ENCODE measurements around the gene HOPX. TPM values are rescaled to one million over a fixed set of nuclear protein-coding genes. Genes with fewer than 3 reads are reported as not detected.

HOPX gene
- total RNA-seq, 6 donors from 2014 or later = 235 to 1,594 (median 506) TPM

- no peaks in the 10 kb centered on the region for H3K27me3 ChIP-seq
- H3K36me3 ChIP-seq = no peaks in the 10 kb centered on the region
- H3K4me3 ChIP-seq = no peak overlapping the region
- no peak for TF ChIP-seq EP300 (IDR thresholded peaks at IDR 0.05)
- TF ChIP-seq, protein P1, sequence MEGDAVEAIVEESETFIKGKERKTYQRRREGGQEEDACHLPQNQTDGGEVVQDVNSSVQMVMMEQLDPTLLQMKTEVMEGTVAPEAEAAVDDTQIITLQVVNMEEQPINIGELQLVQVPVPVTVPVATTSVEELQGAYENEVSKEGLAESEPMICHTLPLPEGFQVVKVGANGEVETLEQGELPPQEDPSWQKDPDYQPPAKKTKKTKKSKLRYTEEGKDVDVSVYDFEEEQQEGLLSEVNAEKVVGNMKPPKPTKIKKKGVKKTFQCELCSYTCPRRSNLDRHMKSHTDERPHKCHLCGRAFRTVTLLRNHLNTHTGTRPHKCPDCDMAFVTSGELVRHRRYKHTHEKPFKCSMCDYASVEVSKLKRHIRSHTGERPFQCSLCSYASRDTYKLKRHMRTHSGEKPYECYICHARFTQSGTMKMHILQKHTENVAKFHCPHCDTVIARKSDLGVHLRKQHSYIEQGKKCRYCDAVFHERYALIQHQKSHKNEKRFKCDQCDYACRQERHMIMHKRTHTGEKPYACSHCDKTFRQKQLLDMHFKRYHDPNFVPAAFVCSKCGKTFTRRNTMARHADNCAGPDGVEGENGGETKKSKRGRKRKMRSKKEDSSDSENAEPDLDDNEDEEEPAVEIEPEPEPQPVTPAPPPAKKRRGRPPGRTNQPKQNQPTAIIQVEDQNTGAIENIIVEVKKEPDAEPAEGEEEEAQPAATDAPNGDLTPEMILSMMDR (IDR thresholded peaks at IDR 0.05) = no peak
- no peak for TF ChIP-seq POLR2AphosphoS5 (IDR thresholded peaks at IDR 0.05)
- TF ChIP-seq POLR2A (IDR thresholded peaks at IDR 0.05) = no peak
- WGBS, 2 donors = 75 to 89% methylated on average over 2 of the region's 2 CpGs
- H3K27ac ChIP-seq = no peak overlapping the region
- H3K9me3 ChIP-seq = no peaks in the 10 kb centered on the region
- peaks cover 8 to 12% (median 10%) of the 10 kb centered on the region in 4 donors for H3K4me1 ChIP-seq
- ATAC-seq (ENCODE audit: low FRiP score in 2 of 2) (no peak), DNase-seq (no peak)
Observed at GRCh38 chr4:56723659-56724230, 42.6 kb upstream of the HOPX start.

GRCh38 chr4:56723201-56723605, 42.1 kb upstream of the HOPX start:
- Histone ChIP-seq H3K4me3 (no peak overlapping the region), H3K27ac (no peak overlapping the region), H3K9me3 (no peaks in the 10 kb centered on the region), H3K4me1 (peaks cover 3 to 8% (median 5%) of the 10 kb centered on the region in 4 donors), H3K36me3 (no peaks in the 10 kb centered on the region), H3K27me3 (no peaks in the 10 kb centered on the region)
- ATAC-seq (ENCODE audit: low FRiP score in 2 of 2) (no peak), DNase-seq (no peak)
- TF ChIP-seq, protein P1 (IDR thresholded peaks at IDR 0.05) = no peak
- 68 to 76% methylated on average over 4 to 5 of the region's 5 CpGs for WGBS, 2 donors

- Histone ChIP-seq H3K27me3 (no peaks in the 10 kb centered on the region), H3K27ac (no peak overlapping the region), H3K9me3 (peaks cover 0 to 10% (median 0%) of the 10 kb centered on the region in 4 donors), H3K36me3 (no peaks in the 10 kb centered on the region), H3K4me1 (no peaks in the 10 kb centered on the region), H3K4me3 (no peak overlapping the region)
- WGBS, 2 donors = 34 to 52% methylated on average over 1 of the region's 1 CpG
- ATAC-seq (ENCODE audit: low FRiP score in 2 of 2) = no peak
- TF ChIP-seq POLR2AphosphoS5 (IDR thresholded peaks at IDR 0.05) (no peak), EP300 (IDR thresholded peaks at IDR 0.05) (no peak), POLR2A (IDR thresholded peaks at IDR 0.05) (no peak)
- TF ChIP-seq, protein P1 (IDR thresholded peaks at IDR 0.05) = no peak
- no peak for DNase-seq
Observed at GRCh38 chr4:56708146-56708545, 27.1 kb upstream of the HOPX start.

- TF ChIP-seq POLR2AphosphoS5 (IDR thresholded peaks at IDR 0.05) (no peak), POLR2A (IDR thresholded peaks at IDR 0.05) (no peak), EP300 (IDR thresholded peaks at IDR 0.05) (no peak)
- TF ChIP-seq, protein P1 (IDR thresholded peaks at IDR 0.05) = no peak
- Histone ChIP-seq H3K27me3 (no peaks in the 10 kb centered on the region), H3K4me3 (no peak overlapping the region), H3K4me1 (no peaks in the 10 kb centered on the region), H3K9me3 (no peaks in the 10 kb centered on the region), H3K27ac (no peak overlapping the region), H3K36me3 (no peaks in the 10 kb centered on the region)
- ATAC-seq (ENCODE audit: low FRiP score in 2 of 2) (no peak), DNase-seq (no peak)
Observed at GRCh38 chr4:56705966-56706365, 24.9 kb upstream of the HOPX start.

DNA sequence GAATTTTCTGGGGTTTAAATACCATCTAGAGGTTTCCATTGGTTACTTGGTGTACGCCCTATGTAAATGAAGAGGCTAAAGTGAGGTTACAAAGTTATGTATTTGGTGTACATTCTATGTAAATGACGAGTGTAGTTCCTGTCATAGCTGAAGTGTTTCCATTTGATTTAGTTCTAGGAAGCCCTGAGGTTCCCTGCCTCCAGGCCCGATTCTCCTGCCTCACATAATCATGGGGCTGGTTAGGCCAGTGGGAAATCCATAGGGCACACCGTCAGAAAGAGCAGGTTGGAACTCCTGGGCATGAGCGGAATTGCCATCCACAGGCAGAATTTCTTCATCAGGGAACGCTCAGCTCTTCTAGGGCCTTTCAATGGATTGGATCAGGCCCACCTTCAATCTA, 24.2 kb upstream of the HOPX start:
- Histone ChIP-seq H3K9me3 (no peaks in the 10 kb centered on the region), H3K27ac (no peak overlapping the region), H3K27me3 (no peaks in the 10 kb centered on the region), H3K36me3 (no peaks in the 10 kb centered on the region), H3K4me3 (no peak overlapping the region), H3K4me1 (no peaks in the 10 kb centered on the region)
- WGBS, 2 donors = 95 to 97% methylated on average over 3 to 6 of the region's 6 CpGs
- no peak for ATAC-seq (ENCODE audit: low FRiP score in 2 of 2)
- no peak for DNase-seq
- no peak for TF ChIP-seq POLR2AphosphoS5 (IDR thresholded peaks at IDR 0.05)
- no peak for TF ChIP-seq POLR2A (IDR thresholded peaks at IDR 0.05)
